GM12874 (cell line): Measurements from ENCODE around the gene OR7G2.

Source experiments
- TF ChIP-seq, protein P1 (sequence below): IDR thresholded peaks from 2 replicates; pipeline ENCODE4 v1.5.1; 2011; ENCODE audit warnings: low read depth, mild to moderate bottlenecking, control low read depth, low read length, moderate library complexity; ENCODE audit not compliant: insufficient read depth

The OR7G2 gene

DNA sequence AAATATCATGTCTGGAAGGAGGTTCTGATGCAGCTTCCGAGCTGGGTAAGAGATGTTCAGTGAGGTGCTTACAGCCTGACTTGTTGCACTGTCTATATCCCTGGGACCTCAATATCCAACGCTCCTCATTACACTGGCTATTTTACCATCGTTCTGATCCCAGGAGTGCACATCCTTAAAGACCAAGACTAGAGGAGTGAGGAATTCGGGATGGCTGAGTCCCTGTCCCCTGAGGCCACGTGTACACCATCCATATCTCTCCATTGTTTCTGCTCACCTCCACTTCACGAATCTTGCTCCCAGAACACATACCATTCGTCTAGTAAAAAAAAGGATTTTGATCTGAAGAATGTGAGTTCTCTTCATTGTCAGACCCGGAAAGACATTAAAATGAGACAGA is at the start of gene OR7G2:
Gene OR7G2 (minus strand): TSS at position 101 of the 400 bp plus-strand sequence. CDS start 4,232 bp downstream, outside the sequence.
- TF ChIP-seq, protein P1, sequence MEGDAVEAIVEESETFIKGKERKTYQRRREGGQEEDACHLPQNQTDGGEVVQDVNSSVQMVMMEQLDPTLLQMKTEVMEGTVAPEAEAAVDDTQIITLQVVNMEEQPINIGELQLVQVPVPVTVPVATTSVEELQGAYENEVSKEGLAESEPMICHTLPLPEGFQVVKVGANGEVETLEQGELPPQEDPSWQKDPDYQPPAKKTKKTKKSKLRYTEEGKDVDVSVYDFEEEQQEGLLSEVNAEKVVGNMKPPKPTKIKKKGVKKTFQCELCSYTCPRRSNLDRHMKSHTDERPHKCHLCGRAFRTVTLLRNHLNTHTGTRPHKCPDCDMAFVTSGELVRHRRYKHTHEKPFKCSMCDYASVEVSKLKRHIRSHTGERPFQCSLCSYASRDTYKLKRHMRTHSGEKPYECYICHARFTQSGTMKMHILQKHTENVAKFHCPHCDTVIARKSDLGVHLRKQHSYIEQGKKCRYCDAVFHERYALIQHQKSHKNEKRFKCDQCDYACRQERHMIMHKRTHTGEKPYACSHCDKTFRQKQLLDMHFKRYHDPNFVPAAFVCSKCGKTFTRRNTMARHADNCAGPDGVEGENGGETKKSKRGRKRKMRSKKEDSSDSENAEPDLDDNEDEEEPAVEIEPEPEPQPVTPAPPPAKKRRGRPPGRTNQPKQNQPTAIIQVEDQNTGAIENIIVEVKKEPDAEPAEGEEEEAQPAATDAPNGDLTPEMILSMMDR = no peak

DNA sequence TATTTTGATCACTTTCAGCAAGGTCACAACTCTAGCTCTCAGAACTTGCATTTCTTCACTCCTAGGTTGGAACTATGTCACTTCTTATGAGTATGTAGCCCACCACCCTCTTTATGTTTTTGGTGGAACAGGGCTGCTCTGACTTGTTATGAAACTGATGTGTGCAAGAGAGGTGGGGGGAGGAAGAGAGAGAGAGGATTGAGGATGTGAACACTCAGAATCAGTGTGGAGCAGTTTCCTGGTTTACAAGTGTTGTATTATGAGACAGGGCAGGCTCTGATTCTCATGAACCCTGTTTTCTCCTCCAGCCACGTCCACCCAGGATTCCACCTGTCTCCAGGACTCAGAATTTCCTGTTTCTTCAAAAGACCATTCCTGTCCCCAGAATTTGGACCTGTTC is 49.0 kb upstream of the OR7G2 start:
- TF ChIP-seq, protein P1 = no peak

DNA sequence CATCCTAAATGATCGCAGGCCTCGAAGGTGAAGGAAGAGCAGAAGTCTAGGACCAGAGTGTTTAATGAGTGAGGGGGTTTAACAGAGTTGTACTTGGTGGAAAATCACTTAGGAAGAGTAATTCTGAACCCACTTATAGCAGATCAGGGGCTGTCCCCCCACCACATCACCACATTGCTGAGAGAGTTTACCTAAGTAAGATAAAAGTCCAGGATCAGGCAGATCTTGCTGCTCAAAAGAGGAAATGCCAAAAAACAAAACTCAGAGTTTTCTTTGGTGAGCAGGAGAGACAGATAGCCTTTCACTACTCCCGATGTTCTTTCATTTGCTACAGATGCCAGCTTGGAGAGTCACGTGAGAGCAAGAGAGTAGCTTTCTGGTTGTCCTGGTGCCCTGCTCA is 48.3 kb upstream of the OR7G2 start:
- TF ChIP-seq, protein P1 = no peak

DNA sequence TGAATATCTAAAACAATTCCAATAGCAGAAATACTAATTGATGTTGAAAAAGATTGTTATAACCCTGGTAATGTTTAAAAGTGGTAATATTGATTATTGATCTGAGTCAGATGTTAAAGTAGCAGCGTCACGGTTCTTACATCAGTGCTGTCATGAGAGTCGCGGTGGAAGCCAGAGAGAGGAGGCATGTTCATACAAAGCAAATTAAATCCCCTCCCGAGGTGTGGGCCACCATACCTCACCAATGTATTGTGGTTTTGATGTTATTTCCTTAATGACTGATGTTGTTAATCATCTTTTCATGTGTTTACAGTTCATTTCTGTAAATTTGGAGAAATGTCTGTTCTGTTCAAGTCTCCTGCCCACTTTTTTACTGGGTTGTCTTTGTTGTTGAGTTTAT is 44.1 kb upstream of the OR7G2 start:
- TF ChIP-seq, protein P1 = no peak

DNA sequence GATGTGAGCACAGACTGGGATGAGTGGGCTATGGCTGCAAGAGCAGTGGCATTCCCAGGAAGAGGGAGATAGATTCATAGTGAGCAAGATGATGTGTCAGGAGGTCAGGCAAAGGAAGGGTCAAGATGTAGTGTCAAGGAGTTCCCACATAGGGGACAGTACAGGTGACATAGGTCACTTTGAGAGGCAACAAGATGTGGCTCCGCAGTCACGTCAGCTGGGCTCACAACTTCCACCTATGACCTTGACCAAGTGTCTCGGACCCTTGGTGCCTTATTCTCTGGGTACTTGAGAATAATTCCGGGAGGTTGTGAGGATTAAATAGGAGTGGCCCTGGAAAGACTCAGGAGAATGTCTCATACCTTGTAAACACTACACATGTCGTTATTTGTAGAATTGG is 43.4 kb upstream of the OR7G2 start:
- TF ChIP-seq, protein P1 = no peak

DNA sequence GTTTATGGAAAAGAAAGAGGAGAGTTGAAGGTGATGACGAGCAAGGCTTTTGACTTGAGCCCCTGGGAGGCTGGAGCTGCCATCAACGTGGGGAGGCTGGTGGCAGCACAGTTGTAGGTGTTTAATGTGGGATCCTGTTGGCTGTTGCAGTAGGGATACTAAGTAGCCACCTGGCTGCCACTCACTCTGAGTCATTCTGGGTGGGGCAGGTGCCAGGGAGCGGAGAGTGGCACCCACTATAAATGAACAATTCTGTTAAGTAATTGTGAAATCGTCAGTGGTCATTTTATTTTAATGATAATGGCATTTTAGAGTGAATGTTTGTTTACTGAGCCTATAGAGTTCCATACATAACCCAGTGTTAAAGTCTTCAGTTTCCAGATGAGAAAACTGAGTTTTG is 42.7 kb upstream of the OR7G2 start:
- TF ChIP-seq, protein P1 = no peak

DNA sequence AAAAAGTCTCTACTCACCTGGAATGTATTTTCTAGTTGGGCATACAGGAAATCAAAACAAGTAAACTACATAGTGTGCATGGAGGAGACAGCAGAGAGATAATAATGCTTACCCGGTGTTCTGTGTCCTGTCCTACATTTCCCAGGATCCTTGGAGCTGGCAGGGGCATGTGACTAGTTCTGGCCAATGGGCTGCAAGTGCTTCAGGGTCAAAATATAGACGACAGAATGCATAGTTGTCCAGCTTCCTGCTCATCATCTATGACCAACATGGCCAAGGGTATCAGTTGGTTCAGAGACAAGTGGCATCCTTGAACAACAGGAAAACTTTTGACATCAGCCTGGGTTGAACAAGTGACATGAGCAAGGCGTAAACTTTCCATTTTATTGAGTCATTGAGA is 41.4 kb upstream of the OR7G2 start:
- TF ChIP-seq, protein P1 = no peak

DNA sequence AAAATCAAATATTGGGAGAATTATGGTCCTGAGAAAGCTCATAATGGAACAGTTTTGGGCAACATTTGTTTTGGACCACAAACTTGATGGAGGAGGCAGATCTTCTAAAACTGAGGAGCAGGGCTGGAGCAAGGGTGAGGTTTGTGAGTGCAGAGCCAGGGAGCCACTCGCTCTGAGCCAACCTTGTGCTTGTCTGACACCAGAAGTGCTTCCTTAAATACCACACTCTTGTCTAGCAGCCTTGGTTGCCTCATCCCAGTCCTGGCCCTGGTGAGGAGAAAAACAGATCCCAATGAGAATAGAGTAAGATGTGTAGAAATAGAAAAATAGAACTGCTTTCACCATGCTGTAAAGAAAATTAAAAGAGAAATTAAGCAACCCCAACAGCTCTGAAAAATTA is 39.6 kb upstream of the OR7G2 start:
- TF ChIP-seq, protein P1 = no peak
